DND-41 (cell line): ENCODE results near the gene RPS15.

Experiments
- ATAC-seq: fragments of 200-7000 bp; cut with Tn5 transposase; 3 replicates; pipeline ENCODE4 v1.9.1; 2021; ENCODE audit warnings: low read depth; ENCODE audit not compliant: insufficient read depth
- DNase-seq: peaks from one replicate; pipeline ENCODE4 v3.0.0-alpha.2; 2020
- H2AFZ ChIP-seq: 2 replicates; pipeline ENCODE4 v1.6.0; 2012; ENCODE audit warnings: low read depth, low read length
- H3K27ac ChIP-seq: 2 replicates; pipeline ENCODE4 v1.5.1; 2012; ENCODE audit warnings: low read length, inconsistent platforms
- H3K27me3 ChIP-seq: fragments of 200-600 bp; sonication (generic); 2 replicates; pipeline ENCODE4 v1.6.0; 2012; ENCODE audit warnings: low read length, mild to moderate bottlenecking, inconsistent platforms; ENCODE audit not compliant: insufficient read depth, poor library complexity
- H3K36me3 ChIP-seq: 2 replicates; pipeline ENCODE4 v1.5.1; 2012; ENCODE audit warnings: low read length, inconsistent platforms; ENCODE audit not compliant: insufficient read depth
- H3K4me1 ChIP-seq: 2 replicates; pipeline ENCODE4 v1.5.1; 2012; ENCODE audit warnings: mild to moderate bottlenecking, low read length; ENCODE audit not compliant: insufficient read depth
- H3K4me2 ChIP-seq: 2 replicates; pipeline ENCODE4 v1.6.0; 2012; ENCODE audit warnings: mild to moderate bottlenecking, moderate library complexity, low read length, inconsistent platforms; ENCODE audit not compliant: insufficient read depth
- H3K4me3 ChIP-seq, 2 experiments: fragments of 200-600 bp in 1 of 2; shearing (Covaris generic) in 1 of 2; 2 replicates each; pipeline ENCODE4 v1.5.1; 2012 to 2016; ENCODE audit warnings: inconsistent platforms in 2 of 2, low read length in 2 of 2, mild to moderate bottlenecking in 2 of 2, low read depth in 1 of 2, moderate library complexity in 1 of 2
- H3K79me2 ChIP-seq: 2 replicates; pipeline ENCODE4 v1.6.0; 2012; ENCODE audit warnings: low read length, inconsistent platforms; ENCODE audit not compliant: insufficient read depth
- H3K9ac ChIP-seq: 2 replicates; pipeline ENCODE4 v1.6.0; 2012; ENCODE audit warnings: low read depth, mild to moderate bottlenecking, inconsistent platforms, low read length, moderate library complexity
- H3K9me3 ChIP-seq: 2 replicates; pipeline ENCODE4 v1.5.1; 2012; ENCODE audit warnings: low read length, moderate library complexity, mild to moderate bottlenecking, inconsistent platforms; ENCODE audit not compliant: insufficient read depth, severe bottlenecking
- H4K20me1 ChIP-seq: 2 replicates; pipeline ENCODE4 v1.6.0; 2012; ENCODE audit warnings: low read length; ENCODE audit not compliant: insufficient read depth
- EZH2 ChIP-seq: IDR thresholded peaks from 3 replicates; pipeline ENCODE4 v1.6.1; 2012; ENCODE audit warnings: borderline replicate concordance, low read depth, mild to moderate bottlenecking, moderate library complexity, low read length, inconsistent platforms; ENCODE audit not compliant: severe bottlenecking
- TF ChIP-seq, protein P1 (sequence below): IDR thresholded peaks from 2 replicates; pipeline ENCODE4 v1.5.1; 2012; ENCODE audit warnings: borderline replicate concordance, low read length, moderate library complexity, mild to moderate bottlenecking; ENCODE audit not compliant: poor library complexity, severe bottlenecking; ENCODE audit errors: extremely low read depth

RPS15 gene

DNA sequence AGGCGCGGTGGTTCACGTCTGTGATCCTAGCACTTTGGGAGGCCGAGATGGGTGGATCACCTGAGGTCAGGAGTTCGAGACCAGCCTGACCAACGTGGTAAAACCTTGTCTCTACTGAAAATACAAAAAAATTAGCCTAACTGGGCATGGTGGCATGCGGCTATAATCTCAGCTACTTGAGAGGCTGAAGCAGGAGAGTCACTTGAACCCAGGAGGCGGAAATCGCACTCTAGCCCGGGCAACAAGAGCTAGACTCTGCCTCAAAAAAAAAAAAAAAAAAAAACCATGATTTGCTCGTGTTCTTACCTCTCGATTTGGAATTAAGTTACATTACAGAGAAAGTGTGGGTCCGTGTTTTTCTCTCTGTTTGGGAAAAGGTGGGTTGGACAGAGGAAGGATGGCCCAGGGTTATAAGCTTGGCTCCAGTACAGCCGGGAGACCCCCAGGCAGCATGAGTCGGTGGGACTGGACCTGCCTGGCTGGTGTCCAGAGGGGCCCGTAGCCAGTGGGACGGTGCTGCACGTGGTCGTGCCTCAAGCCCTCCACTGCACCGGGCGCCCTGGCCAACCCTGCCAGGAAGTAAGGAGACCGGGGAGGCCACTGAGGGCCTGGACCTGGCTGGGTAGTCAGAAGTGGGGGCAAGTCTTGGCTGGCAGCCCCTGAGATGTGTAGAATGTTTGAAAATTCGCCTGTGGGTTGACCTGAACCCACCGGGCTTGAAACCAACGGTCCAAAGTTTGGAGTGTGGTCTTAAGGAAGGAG lies 3.7 kb downstream of the RPS15 start:
- peaks cover 37% of the 10 kb centered on the region for H3K79me2 ChIP-seq
- no peak overlapping the region for H3K4me2 ChIP-seq
- DNase-seq (no peak), ATAC-seq (no peak)
- H3K4me1 ChIP-seq, result peaks cover 36% of the 10 kb centered on the region
- no peak overlapping the region for H3K4me3 ChIP-seq
- no peak overlapping the region for H2AFZ ChIP-seq
- TF ChIP-seq, protein P1, sequence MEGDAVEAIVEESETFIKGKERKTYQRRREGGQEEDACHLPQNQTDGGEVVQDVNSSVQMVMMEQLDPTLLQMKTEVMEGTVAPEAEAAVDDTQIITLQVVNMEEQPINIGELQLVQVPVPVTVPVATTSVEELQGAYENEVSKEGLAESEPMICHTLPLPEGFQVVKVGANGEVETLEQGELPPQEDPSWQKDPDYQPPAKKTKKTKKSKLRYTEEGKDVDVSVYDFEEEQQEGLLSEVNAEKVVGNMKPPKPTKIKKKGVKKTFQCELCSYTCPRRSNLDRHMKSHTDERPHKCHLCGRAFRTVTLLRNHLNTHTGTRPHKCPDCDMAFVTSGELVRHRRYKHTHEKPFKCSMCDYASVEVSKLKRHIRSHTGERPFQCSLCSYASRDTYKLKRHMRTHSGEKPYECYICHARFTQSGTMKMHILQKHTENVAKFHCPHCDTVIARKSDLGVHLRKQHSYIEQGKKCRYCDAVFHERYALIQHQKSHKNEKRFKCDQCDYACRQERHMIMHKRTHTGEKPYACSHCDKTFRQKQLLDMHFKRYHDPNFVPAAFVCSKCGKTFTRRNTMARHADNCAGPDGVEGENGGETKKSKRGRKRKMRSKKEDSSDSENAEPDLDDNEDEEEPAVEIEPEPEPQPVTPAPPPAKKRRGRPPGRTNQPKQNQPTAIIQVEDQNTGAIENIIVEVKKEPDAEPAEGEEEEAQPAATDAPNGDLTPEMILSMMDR, result no peak
- no peak for TF ChIP-seq EZH2
- H3K27ac ChIP-seq, result no peak overlapping the region
- no peak overlapping the region for H3K9ac ChIP-seq
- H3K9me3 ChIP-seq, result no peaks in the 10 kb centered on the region
- H3K36me3 ChIP-seq, result peaks cover 39% of the 10 kb centered on the region
- H3K27me3 ChIP-seq, result no peaks in the 10 kb centered on the region
- H4K20me1 ChIP-seq, result peaks cover 57% of the 10 kb centered on the region

DNA sequence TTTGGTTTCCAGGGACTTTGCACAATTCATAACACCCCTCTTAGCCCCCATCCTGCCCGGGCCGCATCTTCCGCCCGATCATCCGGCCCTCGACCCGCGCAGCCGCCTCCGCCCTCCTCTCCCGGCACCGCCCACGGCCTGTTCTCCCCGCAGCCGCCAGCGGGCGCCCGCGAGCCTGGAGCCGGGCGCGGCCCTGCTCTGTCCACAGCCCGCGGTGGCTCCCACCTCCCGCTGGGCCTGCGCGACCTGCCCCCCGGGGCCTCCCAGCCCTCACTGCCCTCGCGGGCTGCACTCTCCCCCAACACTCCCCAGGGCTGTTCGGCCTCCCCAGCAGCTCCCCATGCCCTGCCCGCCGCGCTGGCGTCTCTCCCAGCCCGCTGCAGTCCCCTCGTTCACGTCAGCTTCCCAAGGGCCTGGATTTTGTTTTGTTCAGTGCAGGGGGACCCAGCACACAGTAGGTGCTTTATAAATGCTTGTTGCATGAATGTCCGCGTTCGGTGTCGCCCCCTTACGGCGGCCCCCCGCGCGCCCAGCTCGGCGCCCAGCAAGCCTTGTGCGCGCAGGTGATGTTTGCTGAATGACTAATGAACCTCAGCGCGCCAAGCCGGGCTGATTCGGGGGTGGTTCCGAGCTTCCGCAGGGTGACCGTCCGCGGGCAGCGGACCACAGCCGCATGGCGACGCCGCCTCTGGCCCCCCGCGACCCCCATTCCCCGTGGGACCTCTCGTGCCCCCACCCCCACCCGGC lies 7.2 kb downstream of the RPS15 start:
- Histone ChIP-seq H3K36me3 (peaks cover 25% of the 10 kb centered on the region), H3K79me2 (peaks cover 16% of the 10 kb centered on the region), H4K20me1 (peaks cover 54% of the 10 kb centered on the region), H3K4me3 (peak overlapping the region in 1 of 2 experiments; percentile 47; a peak in 2 of 4 replicates), H3K27me3 (no peaks in the 10 kb centered on the region), H2AFZ (peak overlapping the region; percentile 67), H3K9me3 (no peaks in the 10 kb centered on the region), H3K27ac (no peak overlapping the region; the same call in none of the 2 replicates), H3K9ac (peak overlapping the region; percentile 56), H3K4me2 (peak overlapping the region; percentile 62), H3K4me1 (peaks cover 18% of the 10 kb centered on the region)
- TF ChIP-seq, protein P1, result peak; percentile 95
- no peak for TF ChIP-seq EZH2
- ATAC-seq, result peak; percentile 88
- DNase-seq, result peak; percentile 80

DNA sequence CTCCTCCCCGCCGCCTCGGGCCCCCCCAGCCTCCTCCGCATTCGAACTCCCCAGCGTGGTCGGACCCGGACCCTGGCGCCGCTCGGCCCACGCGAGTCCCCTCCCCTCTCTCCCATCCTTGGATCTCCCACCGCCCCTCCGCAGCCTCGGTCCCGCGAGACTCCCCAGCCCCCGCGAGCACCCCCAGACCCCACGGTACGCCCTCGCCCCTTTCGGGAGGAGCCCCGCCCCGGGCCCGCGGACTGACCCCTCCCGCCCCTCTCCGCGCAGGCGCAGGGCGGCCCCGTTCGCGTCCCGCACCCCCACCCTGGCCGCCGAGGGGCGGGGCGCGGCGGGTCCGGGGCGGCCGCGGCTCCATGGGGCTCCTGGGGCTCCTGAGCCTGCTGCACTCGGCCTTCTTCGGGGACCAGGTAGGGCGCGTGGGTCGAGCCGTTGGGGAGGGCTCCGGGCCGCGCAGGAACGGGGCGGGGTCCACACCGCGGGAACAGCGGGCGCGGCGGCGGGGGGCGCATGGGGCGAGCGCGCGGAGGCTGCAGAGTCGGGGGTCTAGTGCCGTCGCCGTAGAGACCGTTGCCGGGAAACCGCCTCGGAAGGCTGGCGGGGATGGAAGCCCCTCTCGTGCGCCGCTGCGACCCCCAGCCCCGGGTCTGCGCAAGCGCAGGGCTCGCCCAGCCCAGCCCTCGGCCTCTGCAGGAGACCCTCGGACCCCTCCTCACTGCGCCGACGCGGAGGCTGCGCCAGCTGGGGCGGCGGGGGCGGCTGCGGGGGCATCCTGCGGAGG lies 7.9 kb downstream of the RPS15 start:
- Histone ChIP-seq H3K4me3 (no peak overlapping the region), H4K20me1 (peaks cover 54% of the 10 kb centered on the region), H3K79me2 (peaks cover 9% of the 10 kb centered on the region; the same call in 1 of the 2 replicates), H3K9ac (no peak overlapping the region), H2AFZ (no peak overlapping the region), H3K4me2 (no peak overlapping the region), H3K4me1 (peaks cover 10% of the 10 kb centered on the region), H3K9me3 (no peaks in the 10 kb centered on the region), H3K27ac (no peak overlapping the region), H3K36me3 (peaks cover 17% of the 10 kb centered on the region), H3K27me3 (peaks cover 5% of the 10 kb centered on the region)
- ATAC-seq (no peak), DNase-seq (no peak)
- TF ChIP-seq EZH2, result no peak
- TF ChIP-seq, protein P1, result no peak
